GM18517 (cell line): ENCODE results near the gene LITAFD.
"Not testable (repeated sequence)": the region's sequence is repeated elsewhere in the genome, so short reads cannot be mapped to it uniquely, and the experiment has no call there.

Experiments
- ATAC-seq: cut with Tn5 transposase; IDR thresholded peaks from one replicate; pipeline ENCODE4 v1.9.1; 2021; ENCODE audit warnings: mild to moderate bottlenecking, moderate library complexity; ENCODE audit not compliant: unreplicated experiment

The LITAFD gene

DNA sequence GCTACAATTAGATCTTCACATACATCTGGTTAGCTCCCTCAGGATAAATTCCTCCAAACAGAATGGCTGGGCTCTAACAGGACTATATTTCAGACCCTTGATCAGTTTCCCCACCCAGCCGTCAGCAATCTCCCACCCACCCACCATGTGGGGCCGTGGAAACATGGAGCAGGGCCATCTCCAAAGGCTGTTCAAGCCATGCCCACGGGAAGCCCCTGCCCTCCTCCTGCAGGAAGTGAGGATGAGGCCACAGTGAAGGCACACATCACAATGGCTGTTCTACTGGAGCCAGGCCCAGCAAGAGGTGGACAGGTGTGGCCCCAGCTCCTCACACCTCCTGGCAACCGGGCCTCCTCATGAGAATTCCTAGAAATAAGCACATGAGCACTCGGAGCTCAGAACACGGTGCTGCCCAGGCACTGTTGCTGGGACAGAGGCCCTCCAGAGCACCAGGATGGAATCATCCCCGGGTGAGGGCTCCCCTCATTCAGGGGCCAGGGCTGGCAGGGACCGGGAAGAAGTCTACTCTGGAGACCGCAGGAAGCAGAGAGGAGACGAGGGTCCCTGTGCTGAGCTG, at the start of gene LITAFD:
Gene LITAFD (plus strand): TSS at position 311 of the 577 bp plus-strand sequence. CDS start 2,005 bp downstream, outside the sequence.
- ATAC-seq, result no peak

DNA sequence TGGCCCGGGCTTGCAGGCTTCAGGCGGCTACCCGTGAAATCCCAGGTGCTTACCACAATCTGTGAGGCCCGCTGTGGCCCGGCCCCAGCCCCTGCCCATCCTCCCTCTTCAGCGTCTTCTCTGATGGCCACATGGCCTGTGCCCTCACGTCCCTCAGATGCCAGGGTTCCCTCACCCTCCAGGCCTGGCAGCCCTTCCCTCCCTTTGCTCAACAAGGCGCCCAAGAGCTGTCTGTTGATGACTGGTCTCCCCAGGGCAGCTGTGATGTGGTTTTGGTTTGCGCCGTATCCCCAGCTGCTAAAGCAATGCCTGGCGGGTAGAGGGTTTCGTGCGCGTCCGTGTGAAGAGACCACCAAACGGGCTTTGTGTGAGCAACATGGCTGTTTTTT, 49.4 kb upstream of the LITAFD start:
- no peak for ATAC-seq

DNA sequence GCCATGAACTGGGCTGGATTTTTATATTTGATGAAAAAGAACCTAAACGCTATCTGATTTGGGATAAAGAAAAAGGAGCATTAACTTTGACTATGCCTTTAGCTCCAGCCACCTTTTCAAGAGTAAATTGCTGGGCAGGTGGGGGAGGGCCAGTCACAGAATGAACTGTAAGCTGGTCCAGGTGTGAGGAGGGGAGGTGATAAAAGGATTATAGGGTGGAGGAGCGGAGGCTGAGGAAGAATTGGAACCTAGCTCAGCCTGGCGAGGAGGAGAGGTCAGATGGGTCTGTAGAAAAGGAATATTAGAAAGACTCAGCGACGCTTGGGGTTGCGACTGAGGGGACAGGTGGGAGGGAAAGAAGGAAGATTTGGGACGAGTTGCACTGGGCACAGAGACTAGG, 45.4 kb upstream of the LITAFD start:
- ATAC-seq, result not testable (repeated sequence)

DNA sequence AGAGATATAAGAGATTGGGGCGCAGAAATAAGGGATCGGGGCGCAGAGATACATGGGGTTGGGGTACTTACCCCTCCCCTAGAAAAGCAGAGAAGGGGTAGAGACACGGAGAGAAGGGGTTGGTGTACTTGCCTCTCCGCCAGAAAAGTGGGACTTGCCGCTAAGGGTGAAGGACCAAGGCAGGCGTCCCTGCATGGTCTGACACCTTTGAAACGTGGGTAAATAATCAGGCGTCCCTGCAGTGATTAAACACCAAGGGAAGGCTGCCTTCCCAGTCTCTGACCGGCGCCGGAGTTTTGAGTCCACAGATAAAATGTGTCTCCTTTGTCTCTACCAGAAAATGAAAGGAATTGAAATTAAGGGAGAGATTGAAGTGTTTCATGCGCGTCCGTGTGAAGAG, 44.6 kb upstream of the LITAFD start:
- not testable (repeated sequence) for ATAC-seq

DNA sequence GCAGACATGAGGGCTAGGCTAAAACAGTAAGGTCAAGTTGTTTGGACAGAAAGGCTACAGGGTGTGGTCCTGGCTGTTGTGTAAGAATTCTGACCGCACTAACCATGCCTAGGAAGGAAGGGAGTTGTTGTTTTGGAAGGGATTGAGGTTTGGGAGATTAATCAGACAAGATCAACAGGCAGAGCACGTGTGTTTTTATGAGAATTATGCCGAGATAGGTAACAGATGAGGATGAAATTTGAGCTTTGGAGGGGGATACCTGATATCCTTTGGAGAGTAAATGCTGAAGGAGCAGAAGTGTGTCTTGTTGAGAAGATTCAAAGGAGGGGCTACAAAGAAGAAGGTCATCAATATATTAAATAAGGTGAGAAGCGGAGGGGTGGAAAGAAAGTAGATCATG, 40.1 kb upstream of the LITAFD start:
- not testable (repeated sequence) for ATAC-seq

DNA sequence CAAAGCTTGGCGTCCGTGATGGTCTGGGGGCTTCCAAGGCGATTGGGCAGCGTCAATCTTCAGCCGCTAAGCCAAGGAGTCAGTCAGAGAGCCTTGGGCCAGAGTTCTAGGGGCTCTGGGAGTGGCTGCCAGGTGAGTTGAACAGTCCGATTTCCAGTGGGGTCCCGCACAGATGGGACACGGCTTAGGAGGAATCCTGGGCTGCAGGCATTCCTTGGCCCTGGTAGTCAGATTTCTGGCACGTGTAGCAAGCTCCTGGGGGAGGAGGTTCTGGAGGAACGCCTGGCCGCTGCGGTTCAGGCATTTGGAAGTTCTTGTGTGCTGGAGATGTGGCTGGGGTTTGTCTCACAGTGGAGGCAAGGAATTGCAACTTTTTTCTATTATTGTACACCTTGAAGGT, 38.9 kb upstream of the LITAFD start:
- ATAC-seq, result not testable (repeated sequence)

DNA sequence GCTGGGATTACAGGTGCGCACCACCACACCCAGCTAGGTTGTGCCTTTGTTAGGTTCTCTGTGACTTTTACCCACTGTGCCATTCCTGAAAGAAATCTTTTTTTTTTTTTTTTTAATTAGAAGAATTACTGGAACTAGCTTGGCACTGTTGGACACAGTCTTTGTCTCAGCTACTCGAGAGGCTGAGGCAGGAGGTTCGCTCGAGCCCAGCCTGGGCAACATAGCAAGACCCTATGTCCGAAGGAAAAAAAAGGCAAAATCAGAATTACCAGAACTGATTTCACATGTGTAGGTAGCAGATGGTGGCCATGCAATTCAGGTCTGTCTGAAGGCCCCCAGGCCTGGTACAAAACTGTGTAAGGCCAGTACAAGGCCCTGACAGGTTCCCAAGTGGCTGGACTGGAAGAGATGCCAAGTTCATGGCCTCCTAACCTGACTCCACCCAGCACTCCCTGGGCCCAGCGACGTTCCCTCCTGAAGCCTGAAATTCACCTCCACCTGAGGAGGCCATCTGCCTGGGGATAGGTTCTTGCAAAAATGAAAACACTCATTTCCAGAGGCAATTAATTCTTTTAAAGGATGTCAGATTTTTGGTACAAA, 36.4 kb upstream of the LITAFD start:
- no peak for ATAC-seq

DNA sequence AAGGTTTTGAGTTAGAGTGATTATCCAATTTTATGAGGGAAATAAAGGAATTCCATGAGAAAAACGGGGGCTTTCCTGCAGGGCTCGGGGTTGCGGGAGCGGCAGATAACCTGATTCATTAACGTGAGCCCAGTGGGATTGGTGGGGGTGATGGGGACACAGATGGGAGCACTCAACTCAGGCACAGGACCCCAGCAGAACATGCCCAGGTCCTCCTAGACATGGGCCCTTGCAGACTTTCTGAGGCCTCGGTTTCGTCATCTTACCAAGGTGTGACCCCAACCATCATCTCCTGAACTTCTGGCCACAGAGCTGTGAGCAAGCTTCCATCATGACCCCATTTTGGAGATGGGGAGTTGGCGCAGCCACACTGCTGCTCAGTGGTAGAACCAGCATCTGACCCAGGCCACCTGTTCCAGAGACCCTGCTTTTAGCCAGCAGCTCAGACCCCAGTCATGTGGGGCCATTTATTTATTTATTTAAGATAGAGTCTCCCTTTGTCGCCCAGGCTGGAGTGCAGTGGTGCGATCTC, 35.7 kb upstream of the LITAFD start:
- no peak for ATAC-seq

DNA sequence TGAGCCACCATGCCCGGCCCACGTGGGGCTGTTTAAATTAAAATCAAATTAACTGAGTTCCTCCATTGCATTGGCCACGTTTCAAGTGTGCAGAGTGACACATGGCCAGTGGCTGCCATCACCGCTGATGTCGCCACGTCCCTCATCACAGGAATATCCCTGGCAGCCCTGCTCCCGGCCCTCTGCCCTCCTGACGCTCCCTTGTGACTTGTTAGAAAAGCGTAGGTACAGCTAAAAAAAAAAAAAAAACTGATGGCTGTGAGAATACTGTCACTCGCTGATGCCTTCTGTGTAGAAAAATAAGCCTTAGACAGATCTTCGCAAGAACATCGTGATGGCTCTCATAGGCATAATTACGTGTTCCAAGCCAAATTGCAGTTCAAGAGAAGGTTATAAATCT, 35.0 kb upstream of the LITAFD start:
- no peak for ATAC-seq

DNA sequence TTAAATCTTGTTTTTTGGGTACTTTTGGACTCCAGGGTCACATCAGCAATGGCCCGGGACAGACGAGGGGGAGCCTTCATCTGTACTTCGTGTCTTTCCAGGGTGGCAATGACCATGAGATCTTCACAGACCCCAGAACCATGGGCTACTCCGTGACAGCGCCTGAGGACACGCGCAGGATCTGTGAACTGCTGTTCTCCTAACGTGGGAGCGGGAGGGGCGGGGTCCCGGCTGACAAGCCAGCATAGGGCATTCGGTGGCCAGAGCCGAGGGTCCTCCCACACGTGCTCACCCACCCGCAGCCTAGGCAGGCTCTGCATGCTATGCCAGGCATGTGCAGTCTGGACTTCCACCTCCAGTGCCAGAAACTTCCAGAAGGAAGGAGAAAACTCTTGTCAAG, 34.5 kb upstream of the LITAFD start:
- no peak for ATAC-seq

DNA sequence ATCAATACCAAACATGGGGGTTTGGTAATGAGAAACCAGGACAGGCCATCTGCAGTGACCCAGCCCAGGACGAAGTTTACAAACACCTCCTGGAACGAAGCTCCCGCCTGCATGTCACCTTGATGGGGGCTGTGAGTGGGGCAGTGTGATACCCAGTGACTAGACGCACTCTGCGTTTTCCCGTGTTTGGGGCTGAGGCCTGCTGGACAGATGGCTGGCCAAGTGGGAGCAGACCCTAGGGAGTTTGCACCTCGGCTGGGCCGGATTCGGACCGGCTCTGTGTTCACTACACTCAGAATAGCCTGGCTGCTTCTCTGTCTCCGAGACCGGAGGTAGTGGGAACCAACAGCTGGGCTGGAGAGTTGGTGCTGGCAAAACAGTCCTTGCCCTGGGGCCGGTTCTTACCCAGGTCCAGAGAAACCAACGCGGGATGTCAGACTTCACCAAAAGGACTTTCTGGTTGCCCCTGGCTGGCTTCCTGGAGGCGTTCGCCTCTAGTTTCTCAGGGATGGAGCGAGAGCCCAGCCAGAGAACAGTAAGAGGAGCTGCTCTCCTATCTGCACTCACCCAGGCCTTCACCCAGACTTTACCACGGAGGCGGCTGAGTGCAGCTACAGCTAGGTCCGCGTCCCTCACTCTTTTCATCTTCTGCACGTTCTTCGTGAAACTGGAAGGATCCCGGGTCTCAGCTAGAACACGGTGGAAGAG, 33.8 kb upstream of the LITAFD start:
- no peak for ATAC-seq

DNA sequence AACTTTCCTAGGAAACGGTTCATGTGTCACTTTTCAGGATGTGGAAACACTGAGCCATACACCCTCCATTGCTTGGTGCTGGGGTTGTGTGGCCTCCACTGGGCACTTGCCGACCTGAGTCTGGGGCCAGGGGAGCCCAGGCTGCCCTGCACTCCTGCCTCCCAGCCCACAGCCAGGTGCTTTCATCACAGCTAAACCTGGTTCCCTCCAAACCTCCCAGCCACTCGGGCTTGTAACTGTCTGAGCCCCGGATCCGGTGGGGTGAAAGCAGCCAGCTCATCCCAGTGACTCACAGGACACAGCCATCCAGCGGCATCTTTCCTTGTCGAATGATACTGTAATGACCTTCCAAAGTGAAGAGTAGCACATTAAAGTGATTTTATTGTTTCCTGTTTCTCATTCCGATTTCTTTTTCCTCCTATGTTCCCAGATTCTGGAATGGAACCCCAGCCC, 33.2 kb upstream of the LITAFD start:
- ATAC-seq, result no peak

DNA sequence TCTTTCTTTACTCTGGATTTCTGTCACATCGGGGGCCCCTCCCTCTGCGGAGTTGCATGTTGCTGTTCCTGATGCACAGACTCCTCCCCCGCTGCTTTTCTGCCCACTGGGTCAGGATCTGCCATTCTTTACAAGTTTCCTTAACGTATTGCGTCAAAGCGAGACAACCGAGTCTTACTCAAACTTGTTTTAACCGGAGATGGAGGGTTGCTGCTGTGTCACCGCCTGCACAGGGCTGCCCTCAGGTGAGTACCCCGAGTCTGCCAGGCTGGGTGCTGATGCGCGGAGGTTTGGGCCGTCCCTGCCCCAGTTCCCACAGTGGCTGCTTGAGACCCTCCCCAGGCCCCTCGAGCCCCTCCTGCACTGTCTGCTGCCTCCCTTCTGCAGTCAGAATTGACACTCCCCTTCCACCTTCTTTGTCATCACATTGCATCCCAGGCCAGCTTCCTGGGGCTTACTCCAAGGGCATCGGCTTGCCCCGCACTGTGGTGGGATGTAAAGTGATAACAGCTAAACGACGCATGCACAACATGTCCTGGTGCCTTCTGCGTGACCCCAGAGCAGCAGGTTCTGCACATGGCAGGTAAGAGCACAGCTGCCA, 32.6 kb upstream of the LITAFD start:
- no peak for ATAC-seq

DNA sequence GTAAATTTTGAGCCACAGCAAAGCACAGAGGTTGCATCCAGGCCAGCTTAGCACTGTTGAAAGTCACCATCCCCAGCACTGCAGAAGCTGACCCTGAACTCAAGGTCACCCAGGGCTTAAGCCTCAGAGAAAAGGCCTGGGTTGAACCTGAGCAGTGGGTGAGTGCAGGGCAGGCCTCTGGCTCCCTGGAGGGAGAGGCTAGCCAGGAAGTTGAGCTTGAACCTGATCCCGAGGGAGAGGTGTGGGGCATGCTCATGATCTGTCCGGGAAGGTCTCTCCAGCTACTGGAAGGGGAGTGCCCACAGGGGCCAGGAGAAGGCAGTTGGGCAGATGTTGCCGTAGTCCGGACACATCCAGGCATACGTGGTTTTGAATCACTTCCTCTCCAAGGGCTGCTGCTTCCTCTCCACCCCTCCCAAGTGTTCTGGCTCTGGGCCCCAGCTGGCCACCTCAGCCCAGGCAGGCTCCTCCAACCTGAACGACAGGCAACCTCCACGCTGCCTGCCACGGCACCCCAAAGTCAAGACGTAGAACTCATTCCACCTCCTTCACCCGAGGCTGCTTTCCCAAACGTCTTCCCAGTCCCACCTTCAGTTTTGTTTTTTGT, 31.8 kb upstream of the LITAFD start:
- ATAC-seq, result no peak

DNA sequence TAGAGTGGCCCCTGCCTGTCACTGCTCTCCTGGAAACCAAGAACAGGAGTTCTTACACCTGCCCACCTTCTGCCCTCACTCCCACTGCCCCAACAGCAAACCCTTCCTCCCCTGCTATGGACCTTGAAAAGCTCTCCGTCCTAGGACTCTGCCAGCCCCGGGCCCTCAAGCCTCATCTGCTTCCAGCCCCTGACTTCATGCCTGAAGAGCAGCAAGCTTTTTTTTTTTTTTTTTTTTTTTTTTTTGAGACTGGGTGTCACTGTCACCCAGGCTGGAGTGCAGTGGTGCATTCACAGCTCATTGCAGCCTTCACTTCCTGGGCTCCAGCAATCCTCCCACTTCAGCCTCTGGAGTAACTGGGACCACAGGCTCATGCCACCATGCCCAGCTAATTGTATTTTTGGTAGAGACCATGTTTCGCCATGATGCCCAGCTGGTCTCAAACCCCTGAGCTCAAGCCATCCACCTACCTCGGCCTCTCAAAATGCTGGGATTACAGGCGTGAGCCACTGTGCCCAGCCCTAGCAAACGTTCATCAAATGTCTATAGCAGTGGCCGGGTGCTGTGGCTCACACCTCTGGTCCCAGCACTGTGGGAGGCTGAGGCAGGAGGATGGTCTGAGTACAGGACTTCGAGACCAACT, 30.3 kb upstream of the LITAFD start:
- no peak for ATAC-seq

DNA sequence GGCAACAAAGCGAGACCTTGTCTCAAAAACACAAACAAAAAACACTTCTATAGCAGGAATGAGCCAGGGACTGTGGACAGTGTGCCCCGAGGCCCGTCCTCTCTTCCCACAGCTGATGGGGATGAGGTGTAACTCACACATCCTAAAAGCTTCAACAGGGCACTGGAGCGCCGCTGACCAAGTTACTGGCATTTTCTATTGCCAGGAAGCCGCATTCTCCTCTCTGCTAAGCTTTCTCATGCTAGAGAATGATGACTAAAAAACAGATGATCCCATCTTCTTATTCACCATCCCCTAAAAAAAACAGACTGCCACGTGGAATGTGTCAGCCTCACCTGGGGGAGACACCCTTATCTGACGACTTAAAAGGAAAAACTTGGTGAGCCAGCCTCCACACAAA, 29.6 kb upstream of the LITAFD start:
- no peak for ATAC-seq

DNA sequence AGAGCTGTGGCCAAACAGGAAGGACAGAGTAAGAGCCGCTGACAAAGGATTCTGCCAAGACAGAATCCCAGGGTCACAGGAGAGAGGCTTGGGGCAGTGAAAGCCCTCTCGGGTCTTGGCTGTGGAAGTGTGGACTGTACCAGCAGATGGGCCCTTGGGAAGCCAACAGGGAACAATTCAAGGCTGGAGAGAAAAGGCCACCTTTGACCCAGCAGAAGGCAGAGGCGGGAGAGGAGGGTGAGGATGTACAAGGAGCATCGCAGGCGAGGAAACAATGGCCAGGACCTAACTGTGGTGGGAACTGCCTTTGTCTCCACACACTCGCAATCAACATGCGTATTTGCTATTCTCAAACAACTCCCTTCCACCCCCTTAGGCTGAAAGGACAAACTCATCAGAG, 29.0 kb upstream of the LITAFD start:
- ATAC-seq, result no peak

DNA sequence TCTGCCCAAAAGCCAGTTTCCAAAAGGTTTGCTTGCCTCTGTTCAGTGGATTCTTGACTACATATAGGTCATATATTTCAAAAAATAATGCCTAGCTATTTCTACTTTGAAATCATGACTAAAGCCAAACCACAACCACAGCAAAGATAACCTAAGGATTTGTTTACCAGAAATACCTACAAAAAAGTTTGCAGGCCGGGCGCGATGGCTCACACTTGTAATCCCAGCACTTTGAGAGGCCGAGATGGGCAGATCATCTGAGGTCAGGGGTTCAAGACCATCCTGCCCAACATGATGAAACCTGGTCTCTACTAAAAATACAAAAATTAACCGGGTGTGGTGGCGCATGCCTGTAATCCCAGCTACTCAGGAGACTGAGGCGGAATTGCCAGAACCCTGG, 28.5 kb upstream of the LITAFD start:
- no peak for ATAC-seq

DNA sequence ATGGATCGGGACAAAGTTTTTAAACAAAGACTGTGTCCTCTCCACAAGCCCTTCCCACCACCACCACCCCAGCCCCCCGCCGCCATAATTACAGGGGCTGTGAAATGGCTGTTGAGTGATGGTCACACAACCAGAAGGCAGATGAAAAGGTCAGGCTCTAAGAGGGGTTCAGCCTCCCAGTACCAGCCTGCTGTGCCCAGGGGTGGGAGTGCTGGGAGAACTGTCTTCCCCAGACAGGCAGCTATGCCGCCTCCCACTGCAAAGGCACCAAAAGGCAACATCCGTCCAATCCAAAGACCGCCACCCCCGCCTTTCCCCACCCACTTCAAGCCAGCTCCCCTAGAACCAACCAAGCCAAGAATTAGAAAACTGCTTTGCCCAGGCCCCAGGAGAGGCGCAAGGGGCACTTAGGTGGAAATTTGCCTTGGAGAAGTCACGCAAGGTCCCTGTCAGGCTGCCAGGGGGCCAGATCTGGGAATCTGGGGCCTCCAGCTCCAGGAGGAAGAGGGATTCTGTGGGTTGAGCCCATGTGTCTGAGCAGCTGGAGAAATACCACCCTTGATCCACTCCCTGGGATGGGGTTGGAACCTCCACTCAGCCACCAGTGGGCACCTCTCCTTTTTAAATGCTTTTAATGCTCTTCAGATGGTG, 27.7 kb upstream of the LITAFD start:
- no peak for ATAC-seq

DNA sequence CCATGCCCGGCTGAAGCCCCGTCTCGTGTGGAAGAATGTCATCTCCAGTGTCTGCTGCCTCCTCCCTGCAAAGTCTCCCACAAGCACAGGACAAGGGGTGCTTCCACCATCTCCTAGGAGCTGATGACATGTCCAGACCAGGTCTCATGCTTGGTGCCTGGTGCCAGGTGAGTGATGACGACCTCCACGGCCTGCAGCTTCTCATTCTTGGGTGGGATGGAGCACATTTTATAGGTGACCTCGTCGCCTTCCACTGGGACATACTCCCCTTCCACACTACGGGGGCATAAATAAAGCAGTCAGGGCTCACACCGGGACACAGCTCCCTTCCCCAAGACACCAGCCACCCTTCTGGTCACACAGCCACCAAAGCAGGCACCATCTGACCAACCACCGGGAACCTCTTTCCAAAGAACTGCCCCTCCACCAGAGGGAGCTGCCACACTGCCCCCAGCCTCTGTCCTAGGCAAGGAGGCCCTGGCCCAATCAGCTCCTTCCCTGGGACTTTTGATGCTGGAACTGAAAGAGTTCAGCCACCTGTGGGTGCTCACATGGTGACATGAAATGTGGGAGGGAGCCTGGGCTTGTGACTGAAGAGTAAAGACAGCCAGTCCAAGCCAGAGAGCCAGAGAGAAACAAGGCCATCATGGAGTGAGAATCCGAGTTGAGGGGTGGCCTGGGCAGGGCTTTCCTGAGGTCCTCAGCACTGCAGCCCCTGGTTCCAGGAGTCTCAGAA, 26.9 kb upstream of the LITAFD start:
- ATAC-seq, result no peak
